HG03521 (cell line): ENCODE measurements around the gene MAGI2.

Experiments used
- ATAC-seq: cut with Tn5 transposase; IDR thresholded peaks from one replicate; pipeline ENCODE4 v1.9.1; 2021; ENCODE audit warnings: mild to moderate bottlenecking, moderate library complexity; ENCODE audit not compliant: unreplicated experiment

MAGI2 gene

GRCh38 chr7:79381921-79382320 is 71.5 kb downstream of the MAGI2 start:
- ATAC-seq: no peak

GRCh38 chr7:79377097-79377496 is 76.4 kb downstream of the MAGI2 start:
- no peak for ATAC-seq

DNA sequence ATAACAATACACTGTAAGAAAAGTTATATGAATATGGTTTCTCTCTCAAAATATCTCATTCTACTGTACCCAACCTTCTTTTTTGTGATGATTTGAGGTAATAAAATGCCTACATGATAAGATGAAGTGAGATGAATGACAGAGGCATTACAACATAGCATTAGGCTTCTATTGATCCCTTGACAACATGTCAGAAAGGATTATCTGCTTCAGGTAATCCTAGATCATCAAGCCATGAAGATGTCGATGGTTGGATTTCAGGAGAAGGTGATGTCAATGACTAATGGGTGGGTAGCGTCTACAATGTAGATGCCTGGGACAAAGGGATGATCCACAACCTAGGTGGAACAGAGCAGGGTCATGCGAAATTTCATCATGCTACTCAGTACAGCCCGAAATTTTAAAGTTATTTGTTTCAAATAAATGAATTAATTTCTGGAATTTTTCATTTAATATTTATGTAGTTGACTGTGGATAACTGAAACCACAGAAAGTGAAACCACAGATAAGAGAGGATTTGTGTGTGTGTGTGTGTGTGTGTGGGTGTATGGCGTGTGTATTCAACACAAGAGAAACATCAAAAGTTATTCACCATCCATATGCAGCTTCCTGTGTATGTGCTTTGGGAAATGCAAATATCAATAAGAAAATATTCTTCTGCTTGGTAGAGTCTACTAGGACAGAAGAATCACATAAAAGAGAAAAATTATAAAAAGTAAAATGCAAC is 77.0 kb downstream of the MAGI2 start:
- ATAC-seq: no peak

GRCh38 chr7:79361214-79361613 is 92.3 kb downstream of the MAGI2 start:
- ATAC-seq: no peak

GRCh38 chr7:79359827-79360226 is 93.6 kb downstream of the MAGI2 start:
- no peak for ATAC-seq

DNA sequence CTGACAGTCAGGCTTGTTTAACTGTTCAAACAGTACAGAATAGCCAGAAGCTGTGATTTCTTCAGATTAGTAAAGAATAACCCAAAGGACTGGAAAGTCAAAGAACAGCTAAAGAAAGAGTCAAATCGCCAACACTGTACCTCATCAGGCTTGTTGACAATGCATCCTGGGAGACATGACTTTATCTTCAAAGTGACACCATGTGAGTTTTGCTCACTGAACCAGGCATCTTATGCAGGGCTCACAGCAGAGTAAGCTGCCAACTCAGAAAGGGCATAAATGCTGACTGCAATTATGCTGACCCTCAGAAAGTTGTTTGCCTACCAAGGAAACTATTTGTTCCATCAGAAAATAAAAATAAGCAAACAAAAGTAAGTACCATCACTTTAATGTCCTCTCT is 96.4 kb downstream of the MAGI2 start:
- ATAC-seq: no peak

- ATAC-seq: no peak
These were observed 99.6 kb downstream of the MAGI2 start for GRCh38 chr7:79353720-79354468.

DNA sequence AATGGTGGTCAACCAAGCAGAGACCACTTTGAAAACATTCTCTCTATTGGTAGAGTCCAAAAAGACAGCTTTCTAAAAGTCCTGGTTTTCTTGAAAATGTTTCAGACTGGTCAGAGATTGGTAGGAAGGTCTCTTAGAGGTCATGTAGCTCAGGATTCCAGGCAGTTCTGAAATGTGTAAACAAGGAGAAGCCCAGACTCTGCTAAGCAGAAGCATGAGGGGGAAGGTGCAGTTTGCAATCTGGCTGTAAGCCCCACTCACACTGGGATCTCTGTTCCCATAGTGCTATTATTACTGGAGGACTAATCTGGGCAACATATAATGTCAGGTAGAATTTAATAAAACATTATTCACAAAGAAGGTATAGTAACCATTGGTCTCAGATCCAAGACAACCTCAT is 101.1 kb downstream of the MAGI2 start:
- ATAC-seq: no peak

DNA sequence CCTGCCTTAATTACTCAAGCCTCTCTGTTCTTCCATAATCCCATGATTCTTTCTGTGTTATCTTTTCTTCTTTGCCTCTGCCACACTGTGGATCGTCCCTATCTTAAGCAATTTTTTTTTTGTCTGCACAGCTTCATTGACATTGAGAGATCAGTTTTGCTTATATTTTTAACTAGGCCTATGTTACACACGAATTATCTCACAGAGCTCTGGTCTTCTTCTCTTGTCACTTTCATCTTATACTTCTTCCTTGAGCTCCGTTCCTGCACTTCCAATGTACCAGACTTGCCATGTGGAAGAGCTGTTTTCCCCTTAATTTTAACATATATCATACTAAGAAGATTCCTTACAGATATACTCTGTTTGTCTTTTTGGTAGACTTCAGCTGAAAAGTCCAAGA is 106.1 kb downstream of the MAGI2 start:
- no peak for ATAC-seq

DNA sequence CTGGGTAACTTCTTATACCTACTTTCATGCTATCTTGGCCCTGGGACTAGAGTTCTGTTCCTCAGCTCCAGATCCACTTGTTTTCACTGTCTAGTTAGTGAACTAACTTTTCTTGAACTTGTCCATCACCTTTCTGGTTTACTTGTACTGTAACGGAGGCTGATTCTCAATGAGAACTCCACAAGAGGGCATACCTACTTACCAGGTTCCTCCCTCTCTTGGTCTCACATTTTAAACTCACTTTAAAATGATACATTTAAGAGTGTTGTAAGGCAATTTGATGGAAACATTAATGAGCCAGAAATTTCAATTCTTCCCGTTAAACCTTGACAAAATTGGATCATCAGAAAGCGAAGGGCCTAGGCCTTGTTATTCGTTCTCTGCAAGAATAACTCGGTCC is 111.6 kb downstream of the MAGI2 start:
- no peak for ATAC-seq

- ATAC-seq: no peak
These were observed 113.3 kb downstream of the MAGI2 start for GRCh38 chr7:79340212-79340611.

DNA sequence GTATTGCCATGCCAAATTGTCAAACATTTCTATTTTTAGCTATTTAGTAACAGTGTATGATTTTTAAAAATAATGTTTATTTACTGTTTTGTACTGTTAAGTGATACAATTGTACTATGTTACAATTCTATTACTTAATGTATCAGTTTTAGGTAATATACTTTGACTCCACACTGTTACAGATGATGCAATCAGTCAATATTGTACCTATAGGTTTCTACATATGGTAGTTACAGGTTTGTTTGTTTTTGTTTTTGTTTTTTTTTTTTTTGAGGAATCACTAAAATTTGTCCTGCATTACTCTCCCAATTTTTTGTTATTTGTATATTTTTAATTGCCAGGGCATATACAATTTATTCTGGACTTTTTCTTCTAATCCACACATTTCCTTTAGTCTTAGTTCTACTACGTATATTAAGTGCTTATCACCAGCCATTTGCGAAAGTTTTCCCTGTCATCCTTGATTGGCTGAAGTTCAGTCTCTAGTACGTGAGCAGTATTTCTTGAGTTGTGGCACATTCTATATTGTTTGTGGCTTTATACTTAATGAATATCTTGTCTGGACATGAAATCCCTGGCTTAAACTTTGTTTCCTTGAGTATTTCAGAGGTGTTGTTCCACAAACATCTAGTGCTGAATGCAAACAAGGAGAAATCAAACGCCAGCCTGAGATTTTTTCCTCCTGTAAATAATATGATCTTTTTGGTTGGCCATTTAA is 114.1 kb downstream of the MAGI2 start:
- ATAC-seq: no peak

DNA sequence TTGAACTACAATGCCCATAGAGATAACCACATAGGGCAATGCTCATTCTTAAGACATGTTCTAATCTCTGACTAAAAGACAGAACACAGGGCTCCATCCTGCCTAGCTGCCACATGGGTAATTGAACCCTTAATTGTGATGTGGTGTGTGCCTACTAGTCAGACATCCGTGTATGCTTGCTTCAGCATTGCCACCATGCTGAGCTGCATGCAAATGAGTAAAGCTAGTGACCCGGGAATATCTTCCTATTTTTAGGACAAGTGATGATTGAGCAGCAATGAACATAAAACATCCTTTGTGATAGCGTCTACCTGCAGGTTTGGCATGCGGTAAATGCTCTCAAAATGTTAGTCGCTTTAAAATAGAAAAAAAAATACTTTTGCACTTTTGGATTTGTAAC is 115.8 kb downstream of the MAGI2 start:
- no peak for ATAC-seq

DNA sequence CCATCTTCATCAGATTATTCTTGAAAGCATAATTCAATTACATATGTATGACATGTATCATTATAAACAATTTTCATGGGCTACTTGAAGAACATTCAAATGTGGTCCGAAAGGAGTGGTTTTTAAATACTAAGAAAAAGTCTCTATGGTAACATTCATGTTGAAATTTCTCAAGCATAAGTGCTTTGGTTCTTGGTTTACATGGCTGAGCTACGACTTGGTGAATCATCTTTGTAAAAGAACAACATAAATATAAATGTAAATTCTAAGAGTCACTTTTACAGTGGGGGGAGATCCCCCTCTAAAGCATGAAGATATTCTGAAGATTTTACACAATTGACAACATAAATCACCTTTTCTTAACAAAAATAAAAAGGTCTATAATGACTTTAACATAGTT is 118.6 kb downstream of the MAGI2 start:
- no peak for ATAC-seq

DNA sequence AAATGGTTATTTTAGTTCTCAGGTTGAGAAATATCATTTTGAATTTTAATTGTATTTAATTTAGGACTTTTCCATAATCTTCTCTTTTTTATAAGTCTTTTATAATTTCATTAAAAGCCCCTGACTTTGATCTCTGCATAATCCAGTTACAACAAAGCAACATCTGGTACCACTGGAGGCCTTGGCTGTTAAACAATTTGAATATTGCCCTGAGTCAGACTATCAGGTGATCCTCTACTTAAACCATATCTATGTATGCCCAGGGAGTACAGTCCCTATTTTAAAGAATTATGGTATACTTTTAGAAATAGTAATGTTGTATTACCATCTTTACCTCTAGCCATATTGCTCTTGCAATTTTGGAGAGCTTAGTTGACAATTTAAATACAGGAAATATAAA is 119.1 kb downstream of the MAGI2 start:
- no peak for ATAC-seq

DNA sequence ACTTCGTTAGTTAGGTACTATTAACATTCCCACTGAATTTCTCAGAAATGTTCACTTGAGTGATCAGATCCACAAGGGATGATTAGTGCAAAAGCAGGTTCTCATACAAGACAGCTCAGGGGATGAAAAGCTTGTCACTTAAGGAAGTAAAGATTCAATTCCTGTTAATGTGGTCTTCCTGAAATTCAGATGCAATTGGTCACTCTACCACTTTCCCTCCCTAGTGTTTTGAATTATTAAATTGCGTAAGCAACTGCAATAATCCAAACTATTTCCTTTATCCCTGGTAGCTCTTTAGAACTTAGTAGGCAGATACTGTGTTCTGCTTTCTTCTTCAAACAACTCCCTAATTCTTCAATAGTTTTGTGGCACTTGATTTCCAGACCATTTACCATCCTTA is 121.4 kb downstream of the MAGI2 start:
- ATAC-seq: no peak

DNA sequence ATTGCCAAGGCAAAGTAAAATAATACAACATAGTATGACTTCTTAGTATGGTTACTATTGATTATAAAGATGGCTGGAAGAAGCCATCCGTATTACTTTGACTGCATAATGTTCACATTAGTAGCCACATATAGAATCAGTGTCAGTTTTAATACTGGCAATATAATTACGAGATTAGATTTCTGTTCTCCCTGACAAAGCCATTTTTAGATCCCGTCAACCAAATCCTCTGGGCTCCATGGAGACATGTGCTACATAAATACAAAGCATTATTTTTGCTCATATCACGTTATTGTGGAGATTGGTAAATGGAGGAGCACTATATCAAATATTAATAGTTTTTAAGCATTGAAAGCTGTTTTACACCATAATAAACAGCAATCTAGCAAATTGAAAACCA is 124.0 kb downstream of the MAGI2 start:
- no peak for ATAC-seq

- no peak for ATAC-seq
These were observed 132.6 kb downstream of the MAGI2 start for GRCh38 chr7:79320741-79321473.

DNA sequence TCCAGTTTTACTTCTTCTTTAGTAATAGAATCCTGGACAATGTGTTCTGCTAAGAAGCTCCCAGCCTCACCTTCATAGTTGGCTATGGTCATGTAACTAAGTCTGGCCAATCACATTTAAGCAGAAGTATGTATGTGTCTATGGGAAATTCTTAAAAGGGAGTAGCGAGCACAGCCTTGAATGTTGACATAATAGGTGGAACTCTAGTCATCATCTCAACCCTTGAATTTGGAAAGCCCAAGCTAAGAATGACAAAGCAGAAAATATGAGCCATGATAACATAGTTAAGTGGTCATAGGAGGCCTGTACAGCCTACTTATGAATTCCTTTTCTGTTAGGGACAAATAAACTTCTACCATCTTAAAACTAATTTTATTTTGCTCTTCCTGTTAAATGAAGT is 134.1 kb downstream of the MAGI2 start:
- no peak for ATAC-seq

GRCh38 chr7:79317728-79318127 is 135.7 kb downstream of the MAGI2 start:
- ATAC-seq: no peak

GRCh38 chr7:79312022-79312421 is 141.4 kb downstream of the MAGI2 start:
- ATAC-seq: no peak
